Osteocyte (in vitro differentiated cells): Measurements from ENCODE around the gene EPN2. TPM values are rescaled to one million over a fixed set of nuclear protein-coding genes. Genes with fewer than 3 reads are reported as not detected.

Experiments
- DNase-seq: peaks from one replicate; pipeline ENCODE4 v3.0.0; 2021; ENCODE audit warnings: mixed read lengths; ENCODE audit not compliant: unreplicated experiment; ENCODE audit errors: extremely low spot score
- H3K27ac Mint-ChIP-seq: one replicate; pipeline ENCODE4 v1.8.0; 2021; ENCODE audit warnings: mild to moderate bottlenecking, mixed read lengths; ENCODE audit not compliant: unreplicated experiment
- H3K27me3 Mint-ChIP-seq: one replicate; pipeline ENCODE4 v1.8.0; 2021; ENCODE audit warnings: mixed read lengths; ENCODE audit not compliant: unreplicated experiment
- H3K36me3 Mint-ChIP-seq: one replicate; pipeline ENCODE4 v1.8.0; 2021; ENCODE audit warnings: mixed read lengths; ENCODE audit not compliant: unreplicated experiment
- H3K4me1 Mint-ChIP-seq: one replicate; pipeline ENCODE4 v1.8.0; 2021; ENCODE audit warnings: mixed read lengths; ENCODE audit not compliant: unreplicated experiment
- H3K4me3 Mint-ChIP-seq: one replicate; pipeline ENCODE4 v1.8.0; 2021; ENCODE audit warnings: mild to moderate bottlenecking, moderate library complexity, mixed read lengths; ENCODE audit not compliant: unreplicated experiment
- H3K9me3 Mint-ChIP-seq: one replicate; pipeline ENCODE4 v1.8.0; 2021; ENCODE audit warnings: mixed read lengths; ENCODE audit not compliant: unreplicated experiment
- microRNA-seq: library from miRNA; unstranded; fragments of <30 nt; microRNA quantifications from one replicate; pipeline ENCODE4 v1.1.0, GENCODE V29; 2020; ENCODE audit not compliant: unreplicated experiment
- total RNA-seq: library from RNA; stranded (reverse); gene quantifications from 2 replicates; pipeline ENCODE4 v1.2.1, GENCODE V29; 2021
- TF ChIP-seq, protein P1 (sequence below): fragments of 200-600 bp; sonication (generic); IDR thresholded peaks from 2 replicates; pipeline ENCODE4 v1.5.0; 2021; ENCODE audit warnings: antibody characterized with exemption, mild to moderate bottlenecking, moderate library complexity

The EPN2 gene
- total RNA-seq, 1 donor from 2014 or later, result 54.7 TPM

GRCh38 chr17:19385521-19385983 is 148.4 kb downstream of the EPN2 start:
- Mint-ChIP-seq H3K36me3 (peaks cover 25% of the 10 kb centered on the region), H3K27ac (peak overlapping the region; percentile 56), H3K27me3 (no peaks in the 10 kb centered on the region), H3K4me1 (peaks cover 61% of the 10 kb centered on the region), H3K9me3 (no peaks in the 10 kb centered on the region), H3K4me3 (no peak overlapping the region)
- DNase-seq, result no peak
- TF ChIP-seq, protein P1, sequence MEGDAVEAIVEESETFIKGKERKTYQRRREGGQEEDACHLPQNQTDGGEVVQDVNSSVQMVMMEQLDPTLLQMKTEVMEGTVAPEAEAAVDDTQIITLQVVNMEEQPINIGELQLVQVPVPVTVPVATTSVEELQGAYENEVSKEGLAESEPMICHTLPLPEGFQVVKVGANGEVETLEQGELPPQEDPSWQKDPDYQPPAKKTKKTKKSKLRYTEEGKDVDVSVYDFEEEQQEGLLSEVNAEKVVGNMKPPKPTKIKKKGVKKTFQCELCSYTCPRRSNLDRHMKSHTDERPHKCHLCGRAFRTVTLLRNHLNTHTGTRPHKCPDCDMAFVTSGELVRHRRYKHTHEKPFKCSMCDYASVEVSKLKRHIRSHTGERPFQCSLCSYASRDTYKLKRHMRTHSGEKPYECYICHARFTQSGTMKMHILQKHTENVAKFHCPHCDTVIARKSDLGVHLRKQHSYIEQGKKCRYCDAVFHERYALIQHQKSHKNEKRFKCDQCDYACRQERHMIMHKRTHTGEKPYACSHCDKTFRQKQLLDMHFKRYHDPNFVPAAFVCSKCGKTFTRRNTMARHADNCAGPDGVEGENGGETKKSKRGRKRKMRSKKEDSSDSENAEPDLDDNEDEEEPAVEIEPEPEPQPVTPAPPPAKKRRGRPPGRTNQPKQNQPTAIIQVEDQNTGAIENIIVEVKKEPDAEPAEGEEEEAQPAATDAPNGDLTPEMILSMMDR, result no peak

Small RNA genes within 50 kb of the gene (microRNA-seq; reads per million reads assigned to microRNA genes)
- gene MIR1180, result 466 reads per million, percentile 71 among the genes with 10 or more reads in this experiment

Other genes starting within 250 kb of the EPN2 start
- 4.1 and 4.7 TPM in 2 replicates for gene FAM83G, start 232.6 kb upstream of the EPN2 start, total RNA-seq
- not detected in 2 replicates for gene GRAP, start 190.4 kb upstream of the EPN2 start, total RNA-seq
- gene GRAPL, start 109.8 kb upstream of the EPN2 start, total RNA-seq, result not detected in 2 replicates
- 15.8 and 16.5 TPM in 2 replicates for gene B9D1, start 125.4 kb downstream of the EPN2 start, total RNA-seq
- 33.9 and 37.1 TPM in 2 replicates for gene MAPK7, start 141.1 kb downstream of the EPN2 start, total RNA-seq
- 73.4 and 85.8 TPM in 2 replicates for gene MFAP4, start 149.8 kb downstream of the EPN2 start, total RNA-seq
- gene RNF112, start 173.9 kb downstream of the EPN2 start, total RNA-seq, result 0.39 and 0.89 TPM in 2 replicates